ENCODE results near the gene GALK1. TPM values are rescaled to one million over a fixed set of nuclear protein-coding genes. Genes with fewer than 3 reads are reported as not detected.

GALK1 gene
- total and polyA plus RNA-seq, 12 donors, result 5.2 to 44.6 (median 15.3) TPM

GRCh38 chr17:75759457-75759856 is 5.5 kb downstream of the GALK1 start:
- TF ChIP-seq CTCF (IDR thresholded peaks at IDR 0.05), result no peak
- Histone ChIP-seq H3K4me1 (peaks cover 5 to 19% (median 14%) of the 10 kb centered on the region in 9 donors), H3K4me3 (no peak overlapping the region), H3K27me3 (no peaks in the 10 kb centered on the region), H3K36me3 (peaks cover 0 to 46% (median 5%) of the 10 kb centered on the region in 9 donors), H3K27ac (no peak overlapping the region), H3K9me3 (no peaks in the 10 kb centered on the region)
- WGBS, 2 donors, result 65 to 86% methylated on average over 3 of the region's 3 CpGs
- DNase-seq (peak in 1 of 2 donors; percentile 7), ATAC-seq (peak in 4 of 8 donors; percentile 8 to 34 (median 25))
- intact Hi-C loops (cut with DNase I), result loop anchor here in 1 of 10 donors (10.0 kb wide), 1 partner anchor 335 kb away; no protein-coding TSS in a partner anchor

- no peak for DNase-seq
- peaks cover 3 to 18% (median 10%) of the 10 kb centered on the region in 9 donors for H3K4me1 ChIP-seq
- peak in 3 of 9 donors; percentile 7 to 17 (median 13) for TF ChIP-seq CTCF (IDR thresholded peaks at IDR 0.05)
- no peak overlapping the region for H3K27ac ChIP-seq
- no peaks in the 10 kb centered on the region for H3K9me3 ChIP-seq
- H3K27me3 ChIP-seq, result no peaks in the 10 kb centered on the region
- H3K36me3 ChIP-seq, result peaks cover 0 to 46% (median 5%) of the 10 kb centered on the region in 9 donors
- 91 to 92% methylated on average over 41 of the region's 41 CpGs for WGBS, 2 donors
- H3K4me3 ChIP-seq, result no peak overlapping the region
- ATAC-seq, result peak in 1 of 8 donors; percentile 6
- intact Hi-C loops (cut with DNase I), result loop anchor here in 1 of 10 donors (10.0 kb wide), 1 partner anchor 334 kb away; no protein-coding TSS in a partner anchor
Measured at GRCh38 chr17:75758131-75758905, 6.7 kb downstream of the GALK1 start.

GRCh38 chr17:75757086-75757681 is 7.8 kb downstream of the GALK1 start:
- H3K27me3 ChIP-seq, result no peaks in the 10 kb centered on the region
- no peaks in the 10 kb centered on the region for H3K9me3 ChIP-seq
- no peak for ATAC-seq
- 92% methylated on average over 21 of the region's 21 CpGs for WGBS, 2 donors
- peaks cover 3 to 16% (median 12%) of the 10 kb centered on the region in 9 donors for H3K4me1 ChIP-seq
- no peak overlapping the region for H3K4me3 ChIP-seq
- no peak for DNase-seq
- TF ChIP-seq CTCF (IDR thresholded peaks at IDR 0.05), result no peak
- H3K27ac ChIP-seq, result no peak overlapping the region
- peaks cover 0 to 41% (median 0%) of the 10 kb centered on the region in 9 donors for H3K36me3 ChIP-seq
- intact Hi-C loops (cut with DNase I), result loop anchor here in 1 of 10 donors (10.0 kb wide), 1 partner anchor 332 kb away; no protein-coding TSS in a partner anchor

- intact Hi-C loops (cut with DNase I), result loop anchor here in 1 of 10 donors (10.0 kb wide), 1 partner anchor 332 kb away; no protein-coding TSS in a partner anchor
- Histone ChIP-seq H3K36me3 (peaks cover 0 to 42% (median 0%) of the 10 kb centered on the region in 9 donors), H3K4me1 (peaks cover 3 to 16% (median 12%) of the 10 kb centered on the region in 9 donors), H3K4me3 (no peak overlapping the region), H3K27me3 (no peaks in the 10 kb centered on the region), H3K9me3 (no peaks in the 10 kb centered on the region), H3K27ac (no peak overlapping the region)
- TF ChIP-seq CTCF (IDR thresholded peaks at IDR 0.05), result no peak
- ATAC-seq, result no peak
- 88 to 89% methylated on average over 29 of the region's 29 CpGs for WGBS, 2 donors
- no peak for DNase-seq
Measured at GRCh38 chr17:75756451-75757085, 8.4 kb downstream of the GALK1 start.
